H9 (cell line): ENCODE results near the gene RC3H1. TPM values are rescaled to one million over a fixed set of nuclear protein-coding genes. Genes with fewer than 3 reads are reported as not detected.

Source experiments
- DNase-seq: peaks from one replicate; pipeline ENCODE4 v3.0.0-alpha.2; 2017
- H2AFZ ChIP-seq: one replicate; pipeline ENCODE4 v1.6.1; 2013; ENCODE audit warnings: mild to moderate bottlenecking, low read length, control low read depth, moderate library complexity
- H2AK5ac ChIP-seq: 2 replicates; pipeline ENCODE4 v1.6.1; 2013; ENCODE audit warnings: low read length, control low read depth, mixed read lengths; ENCODE audit not compliant: insufficient read length
- H2BK120ac ChIP-seq: one replicate; pipeline ENCODE4 v1.6.1; 2013; ENCODE audit warnings: low read depth, mild to moderate bottlenecking, low read length, control low read depth, inconsistent platforms; ENCODE audit not compliant: poor library complexity, severe bottlenecking
- H2BK12ac ChIP-seq: 2 replicates; pipeline ENCODE4 v1.6.1; 2013; ENCODE audit warnings: low read length, control low read depth, mixed read lengths, low read depth; ENCODE audit not compliant: insufficient read length
- H2BK15ac ChIP-seq: 2 replicates; pipeline ENCODE4 v1.6.1; 2013; ENCODE audit warnings: low read depth, low read length, control low read depth
- H2BK20ac ChIP-seq: one replicate; pipeline ENCODE4 v1.6.1; 2013; ENCODE audit warnings: low read depth, mild to moderate bottlenecking, low read length, control low read depth, inconsistent platforms; ENCODE audit not compliant: poor library complexity, severe bottlenecking
- H2BK5ac ChIP-seq: 2 replicates; pipeline ENCODE4 v1.6.1; 2013; ENCODE audit warnings: low read length, control low read depth, mixed read lengths; ENCODE audit not compliant: insufficient read length
- H3K14ac ChIP-seq: 2 replicates; pipeline ENCODE4 v1.6.1; 2013; ENCODE audit warnings: low read length, control low read depth; ENCODE audit not compliant: insufficient read depth
- H3K18ac ChIP-seq: 2 replicates; pipeline ENCODE4 v1.6.1; 2013; ENCODE audit warnings: low read depth, mild to moderate bottlenecking, mixed read lengths, low read length, control low read depth; ENCODE audit not compliant: insufficient read length
- H3K23ac ChIP-seq: 2 replicates; pipeline ENCODE4 v1.6.1; 2013; ENCODE audit warnings: low read length, control low read depth, mixed read lengths, low read depth; ENCODE audit not compliant: insufficient read length
- H3K23me2 ChIP-seq: 2 replicates; pipeline ENCODE4 v1.6.1; 2013; ENCODE audit warnings: low read depth, mild to moderate bottlenecking, mixed read lengths, low read length, control low read depth; ENCODE audit not compliant: insufficient read length, poor library complexity, severe bottlenecking
- H3K27ac ChIP-seq: 2 replicates; pipeline ENCODE4 v1.5.1; 2013; ENCODE audit warnings: low read length, control low read depth, mixed read lengths, low read depth; ENCODE audit not compliant: insufficient read length
- H3K27me3 ChIP-seq: 2 replicates; pipeline ENCODE4 v1.6.1; 2013; ENCODE audit warnings: low read length, control low read depth, inconsistent platforms; ENCODE audit not compliant: insufficient read depth
- H3K4ac ChIP-seq: 2 replicates; pipeline ENCODE4 v1.6.1; 2013; ENCODE audit warnings: low read depth, mild to moderate bottlenecking, control low read depth, inconsistent platforms, low read length, moderate library complexity
- H3K4me1 ChIP-seq: 2 replicates; pipeline ENCODE4 v1.6.1; 2013; ENCODE audit warnings: low read length, control low read depth, inconsistent platforms; ENCODE audit not compliant: insufficient read depth
- H3K4me2 ChIP-seq: 2 replicates; pipeline ENCODE4 v1.6.1; 2013; ENCODE audit warnings: low read length, control low read depth, mixed read lengths; ENCODE audit not compliant: insufficient read length, insufficient read depth
- H3K56ac ChIP-seq: 2 replicates; pipeline ENCODE4 v1.6.1; 2013; ENCODE audit warnings: low read depth, mild to moderate bottlenecking, mixed read lengths, low read length, control low read depth; ENCODE audit not compliant: insufficient read length
- H3K79me1 ChIP-seq: 2 replicates; pipeline ENCODE4 v1.6.1; 2013; ENCODE audit warnings: low read depth, mild to moderate bottlenecking, moderate library complexity, low read length, control low read depth, inconsistent platforms; ENCODE audit not compliant: insufficient read depth, poor library complexity, severe bottlenecking
- H3K79me2 ChIP-seq: 2 replicates; pipeline ENCODE4 v1.6.1; 2013; ENCODE audit warnings: low read length, control low read depth, inconsistent platforms; ENCODE audit not compliant: insufficient read depth
- H3K9ac ChIP-seq: 2 replicates; pipeline ENCODE4 v1.6.1; 2013; ENCODE audit warnings: low read length, control low read depth, mixed read lengths; ENCODE audit not compliant: insufficient read length; ENCODE audit errors: extremely low read depth
- H3K9me3 ChIP-seq: one replicate; pipeline ENCODE4 v1.6.1; 2013; ENCODE audit warnings: low read depth, low read length, inconsistent platforms; ENCODE audit not compliant: control insufficient read depth
- H3T11ph ChIP-seq: one replicate; pipeline ENCODE4 v1.6.1; 2013; ENCODE audit warnings: mild to moderate bottlenecking, low read length, control low read depth, inconsistent platforms
- H4K20me1 ChIP-seq: one replicate; pipeline ENCODE4 v1.6.1; 2013; ENCODE audit not compliant: control insufficient read depth, insufficient read length, insufficient read depth
- H4K5ac ChIP-seq: 2 replicates; pipeline ENCODE4 v1.6.1; 2013; ENCODE audit warnings: low read depth, mild to moderate bottlenecking, mixed read lengths, low read length, control low read depth; ENCODE audit not compliant: insufficient read length
- H4K8ac ChIP-seq: replicated peaks from 2 replicates; pipeline ENCODE4 v1.6.1; 2013; ENCODE audit warnings: low read length, control low read depth, mixed read lengths, low read depth; ENCODE audit not compliant: insufficient read length
- H4K91ac ChIP-seq: 2 replicates; pipeline ENCODE4 v1.6.1; 2013; ENCODE audit warnings: low read depth, mild to moderate bottlenecking, moderate library complexity, mixed read lengths, low read length, control low read depth; ENCODE audit not compliant: insufficient read length
- H3K27ac Mint-ChIP-seq, 3 experiments: 2 replicates in 2 of 3; 3 replicates in 1 of 3; pipeline ENCODE4 v1.8.0; 2020 to 2021; ENCODE audit warnings: mixed read lengths in 3 of 3, mild to moderate bottlenecking in 1 of 3, moderate library complexity in 1 of 3
- H3K27me3 Mint-ChIP-seq: 2 replicates; pipeline ENCODE4 v1.8.0; 2021; ENCODE audit warnings: low read depth, mild to moderate bottlenecking, moderate library complexity, mixed read lengths
- H3K36me3 Mint-ChIP-seq, 3 experiments: 2 replicates in 2 of 3; 3 replicates in 1 of 3; pipeline ENCODE4 v1.8.0; 2020 to 2021; ENCODE audit warnings: low read depth in 3 of 3, mixed read lengths in 3 of 3; ENCODE audit not compliant: insufficient read depth in 1 of 3
- H3K4me1 Mint-ChIP-seq, 2 experiments: 2 replicates each; pipeline ENCODE4 v1.8.0; 2020; ENCODE audit warnings: mixed read lengths in 2 of 2
- H3K4me3 Mint-ChIP-seq, 2 experiments: 2 replicates in 1 of 2; 3 replicates in 1 of 2; pipeline ENCODE4 v1.8.0; 2020 to 2021; ENCODE audit warnings: mild to moderate bottlenecking in 2 of 2, mixed read lengths in 2 of 2, moderate library complexity in 1 of 2
- H3K9me3 Mint-ChIP-seq, 2 experiments: 2 replicates in 1 of 2; 3 replicates in 1 of 2; pipeline ENCODE4 v1.8.0; 2020; ENCODE audit warnings: mild to moderate bottlenecking in 2 of 2, mixed read lengths in 2 of 2, moderate library complexity in 1 of 2
- WGBS: extraction: QIAGEN DNeasy Blood & Tissue Kit; methylation state at CpG from one replicate; pipeline ENCODE4 v1.1.7; 2013; ENCODE audit warnings: missing lambda C conversion rate, low lambda C conversion rate, mixed read lengths; ENCODE audit not compliant: insufficient read length; ENCODE audit errors: extremely low coverage; 5-methylcytosine and 5-hydroxymethylcytosine counted together
- total RNA-seq: library from RNA; stranded (reverse); gene quantifications from 2 replicates; pipeline ENCODE4 v1.2.1, GENCODE V29; 2021
- TF ChIP-seq, protein P1 (sequence below): fragments of 200-600 bp; sonication (generic); conservative IDR thresholded peaks from 3 replicates; pipeline ENCODE4 v1.8.0; 2021; ENCODE audit warnings: antibody characterized with exemption, mild to moderate bottlenecking

RC3H1 gene
- total RNA-seq, 1 experiment from 2014 or later: 36.1 TPM

DNA sequence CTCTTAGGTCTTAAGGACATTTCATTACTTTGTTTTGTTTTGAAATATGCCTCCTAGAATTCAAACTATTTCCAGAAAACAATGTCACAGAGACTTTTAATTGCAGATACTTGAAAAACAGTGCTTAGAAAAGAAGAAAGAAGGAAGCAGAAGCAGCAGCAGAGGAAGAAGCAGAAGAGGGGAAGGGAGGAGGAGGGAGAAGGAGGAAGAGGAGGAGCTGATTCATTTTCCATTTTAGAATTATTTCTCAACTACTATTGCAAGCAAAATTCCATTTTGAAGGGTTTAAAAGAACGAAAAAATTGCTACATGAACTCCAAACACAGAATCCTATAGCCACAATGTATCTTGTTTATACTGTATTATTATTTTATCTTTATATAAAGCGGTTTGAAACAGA is 13.9 kb downstream of the RC3H1 start:
- no CpG with 5 or more reads among the region's 2 CpGs for WGBS
- no peak overlapping the region for H2BK15ac ChIP-seq
- no peak overlapping the region for H3K4me3 Mint-ChIP-seq
- H3K79me2 ChIP-seq: peaks cover 5% of the 10 kb centered on the region; the same call in 1 of the 2 replicates
- no peak overlapping the region for H2AFZ ChIP-seq
- H4K91ac ChIP-seq: no peak overlapping the region
- H3K23me2 ChIP-seq: no peaks in the 10 kb centered on the region
- TF ChIP-seq, protein P1, sequence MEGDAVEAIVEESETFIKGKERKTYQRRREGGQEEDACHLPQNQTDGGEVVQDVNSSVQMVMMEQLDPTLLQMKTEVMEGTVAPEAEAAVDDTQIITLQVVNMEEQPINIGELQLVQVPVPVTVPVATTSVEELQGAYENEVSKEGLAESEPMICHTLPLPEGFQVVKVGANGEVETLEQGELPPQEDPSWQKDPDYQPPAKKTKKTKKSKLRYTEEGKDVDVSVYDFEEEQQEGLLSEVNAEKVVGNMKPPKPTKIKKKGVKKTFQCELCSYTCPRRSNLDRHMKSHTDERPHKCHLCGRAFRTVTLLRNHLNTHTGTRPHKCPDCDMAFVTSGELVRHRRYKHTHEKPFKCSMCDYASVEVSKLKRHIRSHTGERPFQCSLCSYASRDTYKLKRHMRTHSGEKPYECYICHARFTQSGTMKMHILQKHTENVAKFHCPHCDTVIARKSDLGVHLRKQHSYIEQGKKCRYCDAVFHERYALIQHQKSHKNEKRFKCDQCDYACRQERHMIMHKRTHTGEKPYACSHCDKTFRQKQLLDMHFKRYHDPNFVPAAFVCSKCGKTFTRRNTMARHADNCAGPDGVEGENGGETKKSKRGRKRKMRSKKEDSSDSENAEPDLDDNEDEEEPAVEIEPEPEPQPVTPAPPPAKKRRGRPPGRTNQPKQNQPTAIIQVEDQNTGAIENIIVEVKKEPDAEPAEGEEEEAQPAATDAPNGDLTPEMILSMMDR: no peak
- H3K9me3 ChIP-seq: no peaks in the 10 kb centered on the region
- no peak overlapping the region for H3K56ac ChIP-seq
- H3K4ac ChIP-seq: no peak overlapping the region
- no peak overlapping the region for H3K27ac ChIP-seq
- no peak overlapping the region for H2BK5ac ChIP-seq
- no peak overlapping the region for H2BK20ac ChIP-seq
- H3K18ac ChIP-seq: no peak overlapping the region
- H4K8ac ChIP-seq: no peak overlapping the region
- H3K27ac Mint-ChIP-seq: no peak overlapping the region
- H3K4me1 Mint-ChIP-seq: 0 out of 4 replicates have a peak, but pooled peaks cover 0 to 2% of the 10 kb centered on the region in 2 experiments
- H2BK12ac ChIP-seq: no peak overlapping the region
- no peaks in the 10 kb centered on the region for H4K20me1 ChIP-seq
- no peak overlapping the region for H3K14ac ChIP-seq
- no peak overlapping the region for H4K5ac ChIP-seq
- H3K27me3 Mint-ChIP-seq: no peaks in the 10 kb centered on the region
- no peaks in the 10 kb centered on the region for H3K9me3 Mint-ChIP-seq
- no peak overlapping the region for H3K9ac ChIP-seq
- no peak overlapping the region for H2AK5ac ChIP-seq
- no peaks in the 10 kb centered on the region for H3K4me1 ChIP-seq
- no peak overlapping the region for H2BK120ac ChIP-seq
- H3K23ac ChIP-seq: no peak overlapping the region
- no peaks in the 10 kb centered on the region for H3K27me3 ChIP-seq
- DNase-seq: no peak
- no peak overlapping the region for H3T11ph ChIP-seq
- peaks cover 8% of the 10 kb centered on the region for H3K79me1 ChIP-seq
- H3K4me2 ChIP-seq: no peak overlapping the region
- peaks cover 10 to 37% (median 12%) of the 10 kb centered on the region in 3 experiments; a peak in 6 of 7 replicates for H3K36me3 Mint-ChIP-seq
